Fibroblast of lung (primary cell): ENCODE data around the gene MRPS25. TPM values are rescaled to one million over a fixed set of nuclear protein-coding genes. Genes with fewer than 3 reads are reported as not detected.

Experiments
- DNase-seq, 2 donors: peaks; one replicate each; pipeline versions ENCODE4 v3.0.0 to v3.0.0-alpha.2; 2010; ENCODE audit warnings: low read depth in 2 of 2
- H2AFZ ChIP-seq: 2 replicates; pipeline ENCODE4 v1.5.1; 2012; ENCODE audit warnings: low read length, control low read depth, inconsistent platforms
- H3K27ac ChIP-seq: 2 replicates; pipeline ENCODE4 v1.5.1; 2011; ENCODE audit warnings: low read length, control low read depth; ENCODE audit not compliant: insufficient read depth
- H3K27me3 ChIP-seq: 2 replicates; pipeline ENCODE4 v1.5.1; 2011; ENCODE audit warnings: mild to moderate bottlenecking, low read length; ENCODE audit not compliant: control insufficient read depth, insufficient read depth
- H3K36me3 ChIP-seq: 2 replicates; pipeline ENCODE4 v1.5.1; 2011; ENCODE audit warnings: low read length; ENCODE audit not compliant: control insufficient read depth, insufficient read depth
- H3K4me1 ChIP-seq: 2 replicates; pipeline ENCODE4 v1.5.1; 2011; ENCODE audit warnings: low read length; ENCODE audit not compliant: control insufficient read depth, insufficient read depth; ENCODE audit errors: extremely low read depth
- H3K4me2 ChIP-seq: 2 replicates; pipeline ENCODE4 v1.5.1; 2011; ENCODE audit warnings: low read length, control low read depth; ENCODE audit not compliant: insufficient read depth; ENCODE audit errors: extremely low read depth
- H3K4me3 ChIP-seq, 4 experiments: fragments of 200-600 bp in 1 of 4; sonication (generic) in 1 of 4; replicated peaks in 1 of 4; 2 replicates each; pipeline ENCODE4 v1.5.1; 2011 to 2016; ENCODE audit warnings: low read length in 4 of 4, low read depth in 3 of 4, mild to moderate bottlenecking in 3 of 4, control low read depth in 2 of 4, inconsistent platforms in 1 of 4, mixed read lengths in 1 of 4; ENCODE audit not compliant: insufficient read depth in 1 of 4; ENCODE audit errors: control extremely low read depth in 1 of 4
- H3K79me2 ChIP-seq: 2 replicates; pipeline ENCODE4 v1.5.1; 2012; ENCODE audit warnings: mild to moderate bottlenecking, low read length, inconsistent platforms; ENCODE audit not compliant: control insufficient read depth, insufficient read depth
- H3K9ac ChIP-seq: 2 replicates; pipeline ENCODE4 v1.5.1; 2011; ENCODE audit warnings: mild to moderate bottlenecking, low read length, control low read depth; ENCODE audit not compliant: insufficient read depth
- H3K9me3 ChIP-seq: 2 replicates; pipeline ENCODE4 v1.5.1; 2012; ENCODE audit warnings: low read depth, low read length; ENCODE audit not compliant: control insufficient read depth, insufficient read depth
- H4K20me1 ChIP-seq: 2 replicates; pipeline ENCODE4 v1.5.1; 2011; ENCODE audit warnings: low read length; ENCODE audit not compliant: control insufficient read depth, insufficient read depth; ENCODE audit errors: extremely low read depth
- EZH2 ChIP-seq: IDR thresholded peaks from 2 replicates; pipeline ENCODE4 v1.5.1; 2012; ENCODE audit warnings: low read length, control low read depth, mild to moderate bottlenecking; ENCODE audit errors: missing control alignments
- polyA plus RNA-seq, 2 donors: library from polyadenylated mRNA; depleted of rRNA in 1 of 2; stranded (reverse) in 1 of 2; unstranded in 1 of 2; fragments of >200 nt; gene quantifications; 2 replicates each; pipeline ENCODE4 v1.2.1, GENCODE V29; 2011 to 2012; ENCODE audit warnings: missing spikeins in 1 of 2
- total RNA-seq: library from RNA; depleted of rRNA; stranded (reverse); fragments of >200 nt; gene quantifications from 2 replicates; pipeline ENCODE4 v1.2.1, GENCODE V29; 2014
- TF ChIP-seq, protein P1 (sequence below), 2 donors: IDR thresholded peaks in 1 of 2; conservative IDR thresholded peaks in 1 of 2; 1 replicate in 1 of 2; 2 replicates in 1 of 2; pipeline ENCODE4 v1.5.1; 2011 to 2012; ENCODE audit warnings: low read length in 2 of 2, control low read depth in 1 of 2, inconsistent platforms in 1 of 2, low read depth in 1 of 2, mild to moderate bottlenecking in 1 of 2

MRPS25 gene
- total and polyA plus RNA-seq, 2 donors (not counting 1 experiment from before 2014, with no cell fraction given), result 16.5 to 17.4 TPM

DNA sequence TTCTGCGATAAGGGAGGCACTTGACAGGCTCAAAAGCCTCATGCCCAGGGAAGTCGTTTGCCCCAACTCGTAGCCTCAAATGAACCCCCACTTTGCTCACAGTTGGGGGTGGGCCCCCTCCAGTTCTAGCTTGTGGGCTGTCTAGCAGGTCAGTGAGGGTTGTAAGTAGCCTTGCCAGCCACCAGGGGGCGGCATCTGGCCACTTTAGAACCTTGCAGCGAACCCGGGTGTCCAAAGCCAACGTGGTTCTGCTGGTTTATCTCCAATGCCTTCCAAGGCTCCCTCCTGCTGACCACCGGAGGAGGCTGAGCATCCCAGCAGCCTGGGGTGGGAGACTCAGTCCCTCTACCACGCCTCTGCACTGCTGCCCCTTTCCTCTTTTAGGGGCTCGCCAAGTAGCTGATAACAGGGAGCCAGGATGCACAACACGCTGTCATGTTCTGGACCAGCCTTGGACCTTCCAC, 43.0 kb upstream of the MRPS25 start:
- H3K9me3 ChIP-seq, result no peaks in the 10 kb centered on the region
- no peak overlapping the region for H3K4me2 ChIP-seq
- no peak overlapping the region for H3K9ac ChIP-seq
- TF ChIP-seq EZH2, result no peak
- TF ChIP-seq, protein P1, sequence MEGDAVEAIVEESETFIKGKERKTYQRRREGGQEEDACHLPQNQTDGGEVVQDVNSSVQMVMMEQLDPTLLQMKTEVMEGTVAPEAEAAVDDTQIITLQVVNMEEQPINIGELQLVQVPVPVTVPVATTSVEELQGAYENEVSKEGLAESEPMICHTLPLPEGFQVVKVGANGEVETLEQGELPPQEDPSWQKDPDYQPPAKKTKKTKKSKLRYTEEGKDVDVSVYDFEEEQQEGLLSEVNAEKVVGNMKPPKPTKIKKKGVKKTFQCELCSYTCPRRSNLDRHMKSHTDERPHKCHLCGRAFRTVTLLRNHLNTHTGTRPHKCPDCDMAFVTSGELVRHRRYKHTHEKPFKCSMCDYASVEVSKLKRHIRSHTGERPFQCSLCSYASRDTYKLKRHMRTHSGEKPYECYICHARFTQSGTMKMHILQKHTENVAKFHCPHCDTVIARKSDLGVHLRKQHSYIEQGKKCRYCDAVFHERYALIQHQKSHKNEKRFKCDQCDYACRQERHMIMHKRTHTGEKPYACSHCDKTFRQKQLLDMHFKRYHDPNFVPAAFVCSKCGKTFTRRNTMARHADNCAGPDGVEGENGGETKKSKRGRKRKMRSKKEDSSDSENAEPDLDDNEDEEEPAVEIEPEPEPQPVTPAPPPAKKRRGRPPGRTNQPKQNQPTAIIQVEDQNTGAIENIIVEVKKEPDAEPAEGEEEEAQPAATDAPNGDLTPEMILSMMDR (conservative IDR thresholded peaks at IDR 0.05 in 1 of 2, IDR thresholded peaks at IDR 0.05 in 1 of 2; ENCODE audit: low read depth in 1 of 2, low read length in 2 of 2), result peak; percentile 92 to 96
- H3K27me3 ChIP-seq, result peaks cover 3% of the 10 kb centered on the region
- H3K4me1 ChIP-seq, result no peaks in the 10 kb centered on the region
- no peak overlapping the region for H2AFZ ChIP-seq
- H3K79me2 ChIP-seq, result no peaks in the 10 kb centered on the region
- DNase-seq, result peak; percentile 59 to 78
- H3K27ac ChIP-seq, result no peak overlapping the region
- no peaks in the 10 kb centered on the region for H4K20me1 ChIP-seq
- H3K36me3 ChIP-seq, result no peaks in the 10 kb centered on the region
- no peak overlapping the region for H3K4me3 ChIP-seq

- no peaks in the 10 kb centered on the region for H3K36me3 ChIP-seq
- no peaks in the 10 kb centered on the region for H3K9me3 ChIP-seq
- H3K9ac ChIP-seq, result no peak overlapping the region
- H3K27me3 ChIP-seq, result peaks cover 3% of the 10 kb centered on the region
- no peak overlapping the region for H3K4me2 ChIP-seq
- no peak for DNase-seq
- TF ChIP-seq, protein P1 (conservative IDR thresholded peaks at IDR 0.05 in 1 of 2, IDR thresholded peaks at IDR 0.05 in 1 of 2; ENCODE audit: low read depth in 1 of 2, low read length in 2 of 2), result no peak
- no peak for TF ChIP-seq EZH2
- H4K20me1 ChIP-seq, result no peaks in the 10 kb centered on the region
- no peak overlapping the region for H2AFZ ChIP-seq
- H3K27ac ChIP-seq, result no peak overlapping the region
- no peaks in the 10 kb centered on the region for H3K79me2 ChIP-seq
- no peak overlapping the region for H3K4me3 ChIP-seq
- no peaks in the 10 kb centered on the region for H3K4me1 ChIP-seq
Observed at GRCh38 chr3:15107075-15107947, 42.2 kb upstream of the MRPS25 start.

GRCh38 chr3:15102836-15103235, 37.7 kb upstream of the MRPS25 start:
- no peak for TF ChIP-seq EZH2
- TF ChIP-seq, protein P1 (conservative IDR thresholded peaks at IDR 0.05 in 1 of 2, IDR thresholded peaks at IDR 0.05 in 1 of 2; ENCODE audit: low read depth in 1 of 2, low read length in 2 of 2), result no peak
- Histone ChIP-seq H3K79me2 (peaks cover 10% of the 10 kb centered on the region), H3K9ac (no peak overlapping the region), H3K36me3 (no peaks in the 10 kb centered on the region), H2AFZ (no peak overlapping the region), H3K27ac (no peak overlapping the region), H3K4me1 (peaks cover 5% of the 10 kb centered on the region), H3K4me3 (no peak overlapping the region), H3K9me3 (no peaks in the 10 kb centered on the region), H4K20me1 (no peaks in the 10 kb centered on the region), H3K27me3 (peaks cover 3% of the 10 kb centered on the region), H3K4me2 (no peak overlapping the region)
- DNase-seq, result peak; percentile 15 to 39
